OCI-LY3 (cell line): ENCODE measurements around the gene DNMT3A.

Experiments used
- H2AFZ ChIP-seq: fragments of 200-600, 300-600 bp; shearing (Covaris generic); 2 replicates; pipeline ENCODE4 v1.6.0; 2014; ENCODE audit warnings: antibody characterized with exemption, low read depth, low read length
- H3K27ac ChIP-seq: fragments of 200-600, 300-600 bp; sonication (generic); 2 replicates; pipeline ENCODE4 v1.5.1; 2014; ENCODE audit warnings: mild to moderate bottlenecking, low read length, moderate library complexity, mixed read lengths
- H3K27me3 ChIP-seq: fragments of 200-600, 300-600 bp; sonication (generic); 2 replicates; pipeline ENCODE4 v1.6.1; 2014; ENCODE audit warnings: low read depth, low read length, mixed read lengths
- H3K36me3 ChIP-seq: fragments of 200-600, 300-600 bp; sonication (generic); replicated peaks from 2 replicates; pipeline ENCODE3; 2014; ENCODE audit warnings: low read depth, low read length, mixed read lengths
- H3K4me1 ChIP-seq: fragments of 300-600, 200-600 bp; sonication (generic); 2 replicates; pipeline ENCODE4 v1.6.1; 2014; ENCODE audit warnings: low read length, mixed read lengths
- H3K4me2 ChIP-seq: fragments of 200-600, 300-600 bp; sonication (generic); 2 replicates; pipeline ENCODE4 v1.6.1; 2014; ENCODE audit warnings: low read length, mixed read lengths
- H3K4me3 ChIP-seq: fragments of 300-600, 200-600 bp; sonication (generic); 2 replicates; pipeline ENCODE4 v1.5.1; 2014; ENCODE audit warnings: antibody characterized with exemption, mild to moderate bottlenecking, low read length, moderate library complexity
- H3K79me2 ChIP-seq: fragments of 300-600, 200-600 bp; shearing (Covaris generic); 2 replicates; pipeline ENCODE4 v1.6.1; 2014; ENCODE audit warnings: mild to moderate bottlenecking, low read length, mixed read lengths
- H3K9ac ChIP-seq: fragments of 300-600, 200-600 bp; shearing (Covaris generic); 2 replicates; pipeline ENCODE4 v1.6.0; 2014; ENCODE audit warnings: mild to moderate bottlenecking, low read length, moderate library complexity
- H3K9me3 ChIP-seq: fragments of 200-600, 300-600 bp; shearing (Covaris generic); 2 replicates; pipeline ENCODE4 v1.6.1; 2014; ENCODE audit warnings: low read length, mixed read lengths; ENCODE audit not compliant: insufficient read depth
- H4K20me1 ChIP-seq: fragments of 200-600, 300-600 bp; sonication (generic); 2 replicates; pipeline ENCODE4 v1.6.1; 2016; ENCODE audit warnings: low read length, mixed read lengths; ENCODE audit not compliant: insufficient read depth
- CTCF ChIP-seq: fragments of 200-600, 300-600 bp; sonication (generic); IDR thresholded peaks from 2 replicates; pipeline ENCODE4 v1.5.1; 2014; ENCODE audit warnings: antibody characterized with exemption, low read length, low read depth
- EZH2phosphoT487 ChIP-seq: fragments of 200-600 bp; shearing (Covaris generic); IDR thresholded peaks from 2 replicates; pipeline ENCODE4 v1.6.1; 2018; ENCODE audit warnings: antibody characterized with exemption, mixed run types, low read depth

The DNMT3A gene

GRCh38 chr2:25241452-25241851 is 100.3 kb downstream of the DNMT3A start:
- H3K4me3 ChIP-seq: no peak overlapping the region
- H4K20me1 ChIP-seq: no peaks in the 10 kb centered on the region
- H3K9me3 ChIP-seq: no peaks in the 10 kb centered on the region
- no peak overlapping the region for H2AFZ ChIP-seq
- H3K36me3 ChIP-seq: peaks cover 42% of the 10 kb centered on the region
- no peaks in the 10 kb centered on the region for H3K27me3 ChIP-seq
- no peaks in the 10 kb centered on the region for H3K79me2 ChIP-seq
- no peak overlapping the region for H3K4me2 ChIP-seq
- no peaks in the 10 kb centered on the region for H3K4me1 ChIP-seq
- no peak overlapping the region for H3K9ac ChIP-seq
- TF ChIP-seq EZH2phosphoT487 (no peak), CTCF (no peak)
- H3K27ac ChIP-seq: no peak overlapping the region

- Histone ChIP-seq H3K9me3 (no peaks in the 10 kb centered on the region), H3K36me3 (peaks cover 43% of the 10 kb centered on the region)
Measured at GRCh38 chr2:25240636-25241035, 101.1 kb downstream of the DNMT3A start.

GRCh38 chr2:25238920-25239319 is 102.8 kb downstream of the DNMT3A start:
- Histone ChIP-seq H3K4me3 (no peak overlapping the region), H3K27ac (no peak overlapping the region), H3K9me3 (no peaks in the 10 kb centered on the region), H3K9ac (no peak overlapping the region), H3K4me2 (no peak overlapping the region), H3K27me3 (no peaks in the 10 kb centered on the region), H3K4me1 (no peaks in the 10 kb centered on the region), H3K79me2 (no peaks in the 10 kb centered on the region), H2AFZ (no peak overlapping the region), H4K20me1 (no peaks in the 10 kb centered on the region), H3K36me3 (peaks cover 35% of the 10 kb centered on the region)
- TF ChIP-seq CTCF (no peak), EZH2phosphoT487 (no peak)

More at GRCh38 chr2:25240636-25241035, 101.1 kb downstream of the DNMT3A start:
- no peak overlapping the region for H3K9ac ChIP-seq
- H3K27ac ChIP-seq: no peak overlapping the region
- no peak overlapping the region for H3K4me2 ChIP-seq
- no peaks in the 10 kb centered on the region for H3K27me3 ChIP-seq
- no peaks in the 10 kb centered on the region for H3K4me1 ChIP-seq
- H2AFZ ChIP-seq: no peak overlapping the region
- TF ChIP-seq EZH2phosphoT487 (no peak), CTCF (no peak)
- no peak overlapping the region for H3K4me3 ChIP-seq
- H4K20me1 ChIP-seq: no peaks in the 10 kb centered on the region
- H3K79me2 ChIP-seq: no peaks in the 10 kb centered on the region

- Histone ChIP-seq H3K79me2 (no peaks in the 10 kb centered on the region), H3K27me3 (no peaks in the 10 kb centered on the region), H4K20me1 (no peaks in the 10 kb centered on the region), H3K9me3 (no peaks in the 10 kb centered on the region), H3K9ac (no peak overlapping the region), H2AFZ (no peak overlapping the region), H3K4me3 (no peak overlapping the region), H3K4me1 (no peaks in the 10 kb centered on the region), H3K4me2 (no peak overlapping the region), H3K27ac (no peak overlapping the region), H3K36me3 (peaks cover 33% of the 10 kb centered on the region)
- no peak for TF ChIP-seq CTCF
Measured at GRCh38 chr2:25237764-25238163, 104.0 kb downstream of the DNMT3A start.
